GM18511 (cell line): Measurements from ENCODE around the gene KRTAP4-6.
"Not testable (repeated sequence)": the region's sequence is repeated elsewhere in the genome, so short reads cannot be mapped to it uniquely, and the experiment has no call there.

Experiments
- ATAC-seq: cut with Tn5 transposase; IDR thresholded peaks from one replicate; pipeline ENCODE4 v1.9.1; 2021; ENCODE audit warnings: mild to moderate bottlenecking, moderate library complexity; ENCODE audit not compliant: unreplicated experiment

KRTAP4-6 gene

GRCh38 chr17:41140360-41141131 lies at the start of gene KRTAP4-6:
Gene KRTAP4-6, minus strand, starts transcription at chr17:41140544. Its CDS starts 57 bp downstream, at chr17:41140487.
- ATAC-seq: no peak

- not testable (repeated sequence) for ATAC-seq
These were observed 49.5 kb upstream of the KRTAP4-6 start, which contains the start of gene KRTAP9-1 for GRCh38 chr17:41189837-41190318. Gene KRTAP9-1, plus strand, starts transcription at chr17:41189887. Its CDS starts 0 bp downstream, at chr17:41189887.

- no peak for ATAC-seq
These were observed 46.5 kb upstream of the KRTAP4-6 start for GRCh38 chr17:41186872-41187271.

- no peak for ATAC-seq
These were observed 44.7 kb upstream of the KRTAP4-6 start for GRCh38 chr17:41185001-41185400.

- ATAC-seq: no peak
These were observed 44.2 kb upstream of the KRTAP4-6 start, which contains the start of gene KRTAP4-1 for GRCh38 chr17:41184480-41184961. Gene KRTAP4-1, minus strand, starts transcription at chr17:41184911. Its CDS starts 57 bp downstream, at chr17:41184854.

GRCh38 chr17:41178843-41179616 lies 38.7 kb upstream of the KRTAP4-6 start:
- no peak for ATAC-seq

- no peak for ATAC-seq
These were observed 38.0 kb upstream of the KRTAP4-6 start for GRCh38 chr17:41178341-41178740.

- no peak for ATAC-seq
These were observed 37.5 kb upstream of the KRTAP4-6 start, which contains the start of gene KRTAP4-2 for GRCh38 chr17:41177727-41178271. Gene KRTAP4-2, minus strand, starts transcription at chr17:41178221. Its CDS starts 57 bp downstream, at chr17:41178164.

GRCh38 chr17:41176744-41177387 lies 36.5 kb upstream of the KRTAP4-6 start:
- no peak for ATAC-seq

- no peak for ATAC-seq
These were observed 31.5 kb upstream of the KRTAP4-6 start for GRCh38 chr17:41171886-41172285.

GRCh38 chr17:41168121-41168520 lies 27.8 kb upstream of the KRTAP4-6 start, which contains the start of gene KRTAP4-3:
Gene KRTAP4-3, minus strand, starts transcription at chr17:41168221. Its CDS starts 49 bp downstream, at chr17:41168172.
- ATAC-seq: no peak

GRCh38 chr17:41167561-41167960 lies 27.2 kb upstream of the KRTAP4-6 start:
- no peak for ATAC-seq

GRCh38 chr17:41163828-41164227 lies 23.5 kb upstream of the KRTAP4-6 start:
- ATAC-seq: no peak

- ATAC-seq: no peak
These were observed 20.3 kb upstream of the KRTAP4-6 start, which contains the start of gene KRTAP4-4 for GRCh38 chr17:41160648-41161047. Gene KRTAP4-4, minus strand, starts transcription at chr17:41160748. Its CDS starts 57 bp downstream, at chr17:41160691.

- ATAC-seq: not testable (repeated sequence)
These were observed 19.8 kb upstream of the KRTAP4-6 start for GRCh38 chr17:41160190-41160589.

- no peak for ATAC-seq
These were observed 13.5 kb upstream of the KRTAP4-6 start for GRCh38 chr17:41153856-41154255.

- no peak for ATAC-seq
These were observed 11.2 kb upstream of the KRTAP4-6 start for GRCh38 chr17:41151525-41151924.

GRCh38 chr17:41150026-41150425 lies 9.7 kb upstream of the KRTAP4-6 start:
- ATAC-seq: no peak

- ATAC-seq: no peak
These were observed 9.3 kb upstream of the KRTAP4-6 start, which contains the start of gene KRTAP4-5 for GRCh38 chr17:41149652-41149985. Gene KRTAP4-5, minus strand, starts transcription at chr17:41149825. Its CDS starts 58 bp downstream, at chr17:41149767.

GRCh38 chr17:41148971-41149651 lies 8.8 kb upstream of the KRTAP4-6 start:
- ATAC-seq: not testable (repeated sequence)
